Natural killer cell (primary cell): ENCODE results near the gene SLC25A10. TPM values are rescaled to one million over a fixed set of nuclear protein-coding genes. Genes with fewer than 3 reads are reported as not detected.

Experiments used
- ATAC-seq, 3 donors: fragments of 150-1000 bp in 2 of 3; fragments of 200-7000 bp in 1 of 3; cut with Tn5 transposase; 1 replicate in 1 of 3; 2 replicates in 2 of 3; pipeline ENCODE4 v1.10.0; 2021; ENCODE audit warnings: mild to moderate bottlenecking in 2 of 3, moderate library complexity in 2 of 3
- DNase-seq, 2 donors: peaks; one replicate each; pipeline versions ENCODE4 v3.0.0 to v3.0.0-alpha.2; 2013 to 2021; ENCODE audit warnings: mixed read lengths in 1 of 2
- H3K27ac ChIP-seq: one replicate; pipeline ENCODE4 v1.5.1; 2013; ENCODE audit warnings: mild to moderate bottlenecking, low read length
- H3K27me3 ChIP-seq: one replicate; pipeline ENCODE4 v1.6.1; 2013; ENCODE audit warnings: low read length; ENCODE audit not compliant: control insufficient read depth, insufficient read depth
- H3K36me3 ChIP-seq: one replicate; pipeline ENCODE4 v1.6.1; 2013; ENCODE audit warnings: low read length; ENCODE audit not compliant: control insufficient read depth, insufficient read depth
- H3K4me1 ChIP-seq: one replicate; pipeline ENCODE4 v1.6.1; 2013; ENCODE audit warnings: low read length; ENCODE audit not compliant: control insufficient read depth, insufficient read depth
- H3K4me3 ChIP-seq: one replicate; pipeline ENCODE4 v1.5.1; 2013; ENCODE audit warnings: low read length
- H3K9me3 ChIP-seq: one replicate; pipeline ENCODE4 v1.6.1; 2013; ENCODE audit warnings: low read length; ENCODE audit not compliant: control insufficient read depth, insufficient read depth
- H3K27ac Mint-ChIP-seq, 2 donors: one replicate each; pipeline ENCODE4 v1.8.0; 2022; ENCODE audit warnings: mild to moderate bottlenecking in 2 of 2, mixed read lengths in 2 of 2, moderate library complexity in 1 of 2
- H3K27me3 Mint-ChIP-seq, 2 donors: one replicate each; pipeline ENCODE4 v1.8.0; 2022; ENCODE audit warnings: low read depth in 2 of 2, mixed read lengths in 2 of 2
- H3K36me3 Mint-ChIP-seq: one replicate; pipeline ENCODE4 v1.8.0; 2022; ENCODE audit warnings: mixed read lengths
- H3K4me1 Mint-ChIP-seq, 2 donors: one replicate each; pipeline ENCODE4 v1.8.0; 2022; ENCODE audit warnings: mixed read lengths in 2 of 2
- H3K4me3 Mint-ChIP-seq: one replicate; pipeline ENCODE4 v1.8.0; 2022; ENCODE audit warnings: mild to moderate bottlenecking, moderate library complexity, mixed read lengths
- H3K9me3 Mint-ChIP-seq, 2 donors: one replicate each; pipeline ENCODE4 v1.8.0; 2022; ENCODE audit warnings: mixed read lengths in 2 of 2
- CTCF ChIP-seq: fragments of 200-600 bp; IDR thresholded peaks from one replicate; pipeline ENCODE4 v1.8.0; 2022; ENCODE audit warnings: antibody characterized with exemption
- WGBS: methylation state at CpG from one replicate; pipeline ENCODE4 v1.1.7; 2013; ENCODE audit warnings: missing lambda C conversion rate; ENCODE audit not compliant: insufficient coverage; 5-methylcytosine and 5-hydroxymethylcytosine counted together
- intact Hi-C: fragments of 100-400 bp; cut with micrococcal nuclease; formaldehyde crosslinking; loops from one replicate; pipeline ENCODE4 v1.14.2; 2022
- total RNA-seq, 4 donors: library from RNA; stranded (reverse); fragments of 120-200 nt in 1 of 4; gene quantifications; one replicate each; pipeline versions ENCODE4 v1.2.3 to v1.2.4, GENCODE V29; 2013 to 2022

Gene SLC25A10
- total RNA-seq, 3 donors from 2014 or later (not counting 1 experiment from before 2014, with no cell fraction given): 5.7 to 6.3 (median 5.8) TPM

GRCh38 chr17:81717049-81717765 is 5.1 kb downstream of the SLC25A10 start:
- Mint-ChIP-seq H3K27me3 (no peaks in the 10 kb centered on the region), H3K4me3 (no peak overlapping the region), H3K9me3 (no peaks in the 10 kb centered on the region), H3K27ac (no peak overlapping the region), H3K4me1 (peaks cover 6 to 12% of the 10 kb centered on the region in 2 donors), H3K36me3 (no peaks in the 10 kb centered on the region)
- 98% methylated on average over 25 of the region's 25 CpGs for WGBS
- Histone ChIP-seq H3K4me1 (peaks cover 11% of the 10 kb centered on the region), H3K27me3 (no peaks in the 10 kb centered on the region), H3K27ac (no peak overlapping the region), H3K9me3 (no peaks in the 10 kb centered on the region), H3K4me3 (no peak overlapping the region), H3K36me3 (no peaks in the 10 kb centered on the region)
- intact Hi-C loops: no loop called here
- TF ChIP-seq CTCF: no peak
- ATAC-seq (no peak), DNase-seq (no peak)

GRCh38 chr17:81717766-81718089 is 5.6 kb downstream of the SLC25A10 start:
- H3K27ac ChIP-seq: no peak overlapping the region
- DNase-seq (no peak), ATAC-seq (no peak)
- no peak overlapping the region for H3K4me3 ChIP-seq
- Mint-ChIP-seq H3K36me3 (no peaks in the 10 kb centered on the region), H3K4me3 (no peak overlapping the region), H3K27me3 (no peaks in the 10 kb centered on the region), H3K4me1 (peaks cover 5 to 10% of the 10 kb centered on the region in 2 donors), H3K9me3 (no peaks in the 10 kb centered on the region), H3K27ac (no peak overlapping the region)
- intact Hi-C loops: no loop called here
- TF ChIP-seq CTCF: no peak
- H3K36me3 ChIP-seq: no peaks in the 10 kb centered on the region
- H3K27me3 ChIP-seq: no peaks in the 10 kb centered on the region
- WGBS: 94% methylated on average over 9 of the region's 9 CpGs
- H3K9me3 ChIP-seq: no peaks in the 10 kb centered on the region
- H3K4me1 ChIP-seq: peaks cover 8% of the 10 kb centered on the region

DNA sequence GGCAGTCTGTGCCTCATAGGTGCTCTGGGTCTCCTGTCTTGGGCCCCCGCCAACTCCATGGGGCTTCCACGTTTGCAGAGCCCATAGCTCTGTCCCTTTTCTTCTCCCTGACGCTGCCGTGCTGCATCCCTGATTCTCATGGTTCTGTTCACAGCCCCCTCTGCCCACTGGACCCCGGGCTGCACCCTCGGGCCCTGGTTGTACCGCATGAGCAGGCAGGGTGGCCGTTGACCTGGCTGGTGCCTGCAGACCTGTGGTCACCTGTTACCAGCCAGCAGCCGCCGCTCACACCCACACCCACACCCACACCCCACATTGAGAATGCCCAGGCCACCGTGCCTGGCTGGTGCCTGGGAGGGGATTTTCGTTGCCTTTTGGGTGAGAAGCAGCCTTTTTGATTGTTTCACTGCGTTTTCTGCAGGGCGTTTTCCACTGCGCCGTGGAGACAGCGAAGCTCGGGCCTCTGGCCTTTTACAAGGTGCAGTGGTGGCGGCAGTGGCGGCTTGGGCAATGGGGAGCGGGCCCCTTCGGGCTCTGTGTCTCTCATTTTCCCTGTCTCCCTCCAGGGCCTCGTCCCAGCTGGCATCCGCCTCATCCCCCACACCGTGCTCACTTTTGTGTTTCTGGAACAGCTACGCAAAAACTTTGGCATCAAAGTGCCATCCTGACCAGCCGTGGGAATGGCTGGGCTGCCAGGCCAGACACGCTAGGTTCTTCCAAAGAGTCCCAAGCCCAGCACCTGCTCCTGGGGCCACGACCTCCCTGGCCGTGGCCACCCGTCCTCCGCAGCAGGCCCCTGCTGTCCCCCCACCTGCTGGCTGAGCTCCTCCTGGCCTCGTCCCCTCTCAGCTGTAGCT is 7.6 kb downstream of the SLC25A10 start:
- DNase-seq (no peak), ATAC-seq (no peak)
- no peak for TF ChIP-seq CTCF
- Mint-ChIP-seq H3K4me1 (no peaks in the 10 kb centered on the region), H3K27me3 (peaks cover 0 to 7% of the 10 kb centered on the region in 2 donors), H3K4me3 (no peak overlapping the region), H3K9me3 (no peaks in the 10 kb centered on the region), H3K36me3 (no peaks in the 10 kb centered on the region), H3K27ac (no peak overlapping the region)
- Histone ChIP-seq H3K4me1 (no peaks in the 10 kb centered on the region), H3K36me3 (no peaks in the 10 kb centered on the region), H3K9me3 (no peaks in the 10 kb centered on the region), H3K27ac (no peak overlapping the region), H3K27me3 (no peaks in the 10 kb centered on the region), H3K4me3 (no peak overlapping the region)
- WGBS: 88% methylated on average over 30 of the region's 33 CpGs
- intact Hi-C loops: no loop called here
